Heart left ventricle (tissue), 13 donors: ENCODE data around the gene ADGRD1.

Experiments used
- CTCF ChIP-seq, 12 donors: fragments of 200-600 bp; sonication (generic) in 4 of 12; IDR thresholded peaks; one replicate each; pipeline versions ENCODE4 v1.5.0 to v1.8.0; 2018 to 2022; ENCODE audit warnings: antibody characterized with exemption in 12 of 12, mild to moderate bottlenecking in 5 of 12
- POLR2A ChIP-seq, 2 donors: fragments of 450-650 bp; IDR thresholded peaks; one replicate each; pipeline ENCODE4 v1.6.1; 2017; ENCODE audit warnings: antibody characterized with exemption in 2 of 2, mild to moderate bottlenecking in 2 of 2, moderate library complexity in 2 of 2
- donor health status: ischemic (EF 13 %, LVEDD 7.1; RV severe dilation, severe dysfunction).
- donor health status: DM: no; HTN: yes; CAD: no.
- donor health status: DM: no; HTN: no; CAD: no.
- donor health status: ischemic (EF 25% LVEDD 6.9; RV normal size, moderate dysfunction).
- donor health status: ischemic (EF 25% LVEDD 5.7; RV mildly dilated, moderate dysfunction).
- donor health status: ischemic (EF 35%, LVEDD 5.7; RV mildly dilated, moderate dysfunction).
- donor health status: nonischemic (EF 11% LVEDD 7.7; RV severe dilation, severe dysfunction).
- donor health status: DM: yes; HTN: yes; CAD: no.
- donor health status: PGD.
- donor health status: ischemic (EF 29% LVEDD 5.4; RV normal size, mild dysfunction).
- donor health status: nonischemic (EF 23%, LVEDD 6.1; RV moderate dilation, normal function).

GRCh38 chr12:130988261-130988660, 34.6 kb downstream of the ADGRD1 start:
- TF ChIP-seq CTCF (IDR thresholded peaks at IDR 0.05), result no peak
- no peak for TF ChIP-seq POLR2A (IDR thresholded peaks at IDR 0.05)
